Stomach (tissue), 9 donors: ENCODE results near the gene CCDC18. TPM values are rescaled to one million over a fixed set of nuclear protein-coding genes. Genes with fewer than 3 reads are reported as not detected.
"Not testable (repeated sequence)": the region's sequence is repeated elsewhere in the genome, so short reads cannot be mapped to it uniquely, and the experiment has no call there.

ENCODE experiments used
- DNase-seq, 2 donors: peaks; one replicate each; pipeline versions ENCODE4 v3.0.0 to v3.0.0-alpha.2; 2013 to 2019
- H3K27ac ChIP-seq, 5 donors: fragments of 200-600 bp in 4 of 5; sonication (generic) in 4 of 5; one replicate each; pipeline ENCODE4 v1.5.1; 2013 to 2019; ENCODE audit warnings: mild to moderate bottlenecking in 1 of 5, moderate library complexity in 1 of 5
- H3K27me3 ChIP-seq, 3 donors: fragments of 200-600 bp; sonication (generic); one replicate each; pipeline ENCODE4 v1.5.1; 2017 to 2019; ENCODE audit warnings: mixed run types in 1 of 3
- H3K36me3 ChIP-seq, 4 donors: fragments of 200-600 bp; sonication (generic); 1 replicate in 3 of 4; 2 replicates in 1 of 4; pipeline ENCODE4 v1.5.1; 2016 to 2019
- H3K4me1 ChIP-seq, 4 donors: fragments of 200-600 bp; sonication (generic); one replicate each; pipeline ENCODE4 v1.5.1; 2016 to 2019
- H3K4me3 ChIP-seq, 4 donors: fragments of 200-600 bp; sonication (generic) in 3 of 4; one replicate each; pipeline ENCODE4 v1.5.1; 2016 to 2019; ENCODE audit warnings: mild to moderate bottlenecking in 1 of 4
- H3K9me3 ChIP-seq, 4 donors: fragments of 200-600 bp; sonication (generic); one replicate each; pipeline ENCODE4 v1.5.1; 2016 to 2019
- CTCF ChIP-seq, 7 experiments: fragments of 450-650 bp in 4 of 7; fragments of 200-600 bp in 3 of 7; sonication (generic) in 3 of 7; IDR thresholded peaks; one replicate each; pipeline ENCODE4 v1.5.1; 2016 to 2019; ENCODE audit warnings: antibody characterized with exemption in 7 of 7, control low read depth in 2 of 7, mild to moderate bottlenecking in 1 of 7
- EP300 ChIP-seq: sonication (generic); formaldehyde crosslinking; IDR thresholded peaks from one replicate; pipeline ENCODE4 v1.6.1; 2017; ENCODE audit warnings: antibody characterized with exemption
- POLR2A ChIP-seq, 4 donors: fragments of 450-650 bp; IDR thresholded peaks; one replicate each; pipeline ENCODE4 v1.6.1; 2016; ENCODE audit warnings: antibody characterized with exemption in 4 of 4, control low read depth in 2 of 4, mild to moderate bottlenecking in 1 of 4, moderate library complexity in 1 of 4
- POLR2AphosphoS5 ChIP-seq, 3 donors: sonication (generic); formaldehyde crosslinking; IDR thresholded peaks; one replicate each; pipeline ENCODE4 v1.6.1; 2016; ENCODE audit warnings: antibody characterized with exemption in 3 of 3
- WGBS, 5 donors: extraction: QIAGEN DNeasy Blood & Tissue Kit in 3 of 5; methylation state at CpG; one replicate each; pipeline versions ENCODE4 v1.1.5 to v1.1.7; 2013 to 2018; 5-methylcytosine and 5-hydroxymethylcytosine counted together
- intact Hi-C: fragments of 100-400 bp; cut with DNase I; formaldehyde crosslinking; loops from one replicate; pipeline ENCODE4 v1.15.1; 2023; ENCODE audit warnings: low total_unique reads
- polyA plus RNA-seq, 3 donors: library from polyadenylated mRNA; stranded (reverse); fragments of 200-250 nt; gene quantifications; one replicate each; pipeline ENCODE4 v1.2.3, GENCODE V29; 2013
- total RNA-seq, 5 donors: library from RNA; depleted of rRNA; stranded (reverse); fragments of >200 nt; gene quantifications; one replicate each; pipeline versions ENCODE4 v1.1.0 to v1.2.3, GENCODE V29; 2014 to 2016
- donor health status: healthy with polysubstance abuse.
- donor health status: Bipolar disorder and iron deficiency.
- donor health status: healthy.

CCDC18 gene
- total and polyA plus RNA-seq, 8 donors: 0.31 to 50.4 (median 4.2) TPM

DNA sequence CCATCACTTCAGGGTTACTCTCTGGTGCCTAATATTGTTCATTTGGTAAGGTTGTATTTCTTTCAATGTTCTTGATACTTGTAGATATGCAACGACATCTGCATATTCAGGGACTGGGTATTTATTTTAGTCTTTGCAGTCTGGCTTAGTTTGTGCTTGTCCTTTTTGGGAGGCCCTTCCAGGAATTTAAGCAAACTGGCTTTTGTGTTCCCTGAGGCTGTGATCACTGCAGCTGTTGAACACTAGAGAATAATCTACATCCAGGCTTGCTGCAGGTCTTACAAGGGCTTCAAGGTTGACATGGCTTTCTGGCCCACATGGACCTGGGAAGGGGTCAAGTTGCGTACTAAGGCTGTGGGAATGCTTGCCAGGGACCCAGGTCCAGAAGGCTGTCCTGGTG lies 72.1 kb downstream of the CCDC18 start:
- 95 to 98% (median 97%) methylated on average over 2 of the region's 2 CpGs for WGBS, 5 donors
- TF ChIP-seq POLR2AphosphoS5 (IDR thresholded peaks at IDR 0.05): no peak
- TF ChIP-seq POLR2A (IDR thresholded peaks at IDR 0.05): no peak
- no peak for TF ChIP-seq CTCF (IDR thresholded peaks at IDR 0.05)
- no peak for TF ChIP-seq EP300
- no peaks in the 10 kb centered on the region for H3K4me1 ChIP-seq
- no peaks in the 10 kb centered on the region for H3K36me3 ChIP-seq
- H3K9me3 ChIP-seq: peaks cover 0 to 13% (median 2%) of the 10 kb centered on the region in 4 donors
- H3K27me3 ChIP-seq: no peaks in the 10 kb centered on the region
- no peak overlapping the region for H3K27ac ChIP-seq
- H3K4me3 ChIP-seq: no peak overlapping the region
- no peak for DNase-seq
- intact Hi-C loops: no loop called here

DNA sequence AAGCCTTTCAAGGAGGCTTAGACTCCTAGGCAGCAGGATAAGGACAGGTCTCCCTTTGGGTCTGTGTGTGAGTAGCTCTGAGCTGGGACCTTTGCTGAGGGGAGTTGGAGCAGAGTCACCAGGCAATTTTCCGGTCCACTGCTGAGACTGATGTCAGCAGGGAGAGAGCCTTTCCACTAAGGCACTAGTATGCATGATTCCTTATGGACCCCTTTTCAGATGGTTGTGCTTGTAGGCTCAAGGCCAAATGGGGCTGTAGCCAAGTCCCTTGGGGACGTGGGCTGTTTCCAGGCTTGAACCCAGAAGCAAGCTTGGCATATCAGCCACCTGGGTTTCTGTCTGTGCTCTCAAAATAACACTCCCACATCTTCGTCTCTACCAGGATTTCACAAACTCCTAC lies 73.0 kb downstream of the CCDC18 start:
- H3K27ac ChIP-seq: no peak overlapping the region
- no peaks in the 10 kb centered on the region for H3K27me3 ChIP-seq
- WGBS, 5 donors: 45 to 79% (median 70%) methylated on average over 2 to 3 of the region's 3 CpGs
- TF ChIP-seq POLR2A (IDR thresholded peaks at IDR 0.05) (no peak), EP300 (no peak), POLR2AphosphoS5 (IDR thresholded peaks at IDR 0.05) (no peak), CTCF (IDR thresholded peaks at IDR 0.05) (no peak)
- peaks cover 0 to 13% (median 2%) of the 10 kb centered on the region in 4 donors for H3K9me3 ChIP-seq
- no peak overlapping the region for H3K4me3 ChIP-seq
- intact Hi-C loops: no loop called here
- no peaks in the 10 kb centered on the region for H3K36me3 ChIP-seq
- DNase-seq: no peak
- no peaks in the 10 kb centered on the region for H3K4me1 ChIP-seq

GRCh38 chr1:93255222-93256079 lies 74.9 kb downstream of the CCDC18 start:
- Histone ChIP-seq H3K4me1 (peaks cover 0 to 6% (median 0%) of the 10 kb centered on the region in 4 donors), H3K4me3 (no peak overlapping the region), H3K27ac (no peak overlapping the region), H3K36me3 (no peaks in the 10 kb centered on the region), H3K27me3 (no peaks in the 10 kb centered on the region), H3K9me3 (peaks cover 0 to 13% (median 2%) of the 10 kb centered on the region in 4 donors)
- WGBS, 5 donors: 78 to 93% (median 91%) methylated on average over 8 of the region's 8 CpGs
- intact Hi-C loops: no loop called here
- no peak for DNase-seq
- TF ChIP-seq EP300: no peak

GRCh38 chr1:93256433-93256832 lies 75.9 kb downstream of the CCDC18 start:
- intact Hi-C loops: no loop called here
- H3K4me3 ChIP-seq: no peak overlapping the region
- no peaks in the 10 kb centered on the region for H3K36me3 ChIP-seq
- no peak for DNase-seq
- no peaks in the 10 kb centered on the region for H3K27me3 ChIP-seq
- H3K9me3 ChIP-seq: peaks cover 0 to 13% (median 2%) of the 10 kb centered on the region in 4 donors
- WGBS, 5 donors: 96 to 99% (median 97%) methylated on average over 2 of the region's 2 CpGs
- no peak overlapping the region for H3K27ac ChIP-seq
- H3K4me1 ChIP-seq: peaks cover 0 to 6% (median 0%) of the 10 kb centered on the region in 4 donors
- TF ChIP-seq POLR2A (IDR thresholded peaks at IDR 0.05): no peak
- no peak for TF ChIP-seq POLR2AphosphoS5 (IDR thresholded peaks at IDR 0.05)
- no peak for TF ChIP-seq CTCF (IDR thresholded peaks at IDR 0.05)
- no peak for TF ChIP-seq EP300

DNA sequence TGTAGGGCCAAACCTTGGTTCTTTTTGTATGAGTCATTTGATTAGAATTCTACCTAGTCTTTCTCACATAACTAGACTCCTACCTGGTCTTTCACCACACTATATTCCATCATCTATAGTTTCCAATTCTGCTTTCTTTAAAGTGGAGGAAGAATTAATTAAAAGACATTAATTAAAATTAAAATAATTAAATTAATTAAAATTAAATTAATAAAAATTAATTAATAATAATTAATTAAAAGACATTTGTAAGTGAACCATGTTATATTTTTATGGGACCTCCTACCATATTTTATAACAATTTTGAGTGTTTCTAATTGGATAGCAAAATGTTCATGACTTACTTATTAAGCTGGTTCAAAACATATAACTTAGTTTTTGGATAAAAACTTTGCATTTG lies 77.4 kb downstream of the CCDC18 start:
- no peak overlapping the region for H3K4me3 ChIP-seq
- no peaks in the 10 kb centered on the region for H3K27me3 ChIP-seq
- H3K4me1 ChIP-seq: peaks cover 0 to 6% (median 0%) of the 10 kb centered on the region in 4 donors
- no peak for DNase-seq
- H3K9me3 ChIP-seq: peaks cover 6 to 14% (median 12%) of the 10 kb centered on the region in 4 donors
- TF ChIP-seq POLR2AphosphoS5 (IDR thresholded peaks at IDR 0.05) (no peak), CTCF (IDR thresholded peaks at IDR 0.05) (no peak), EP300 (no peak), POLR2A (IDR thresholded peaks at IDR 0.05) (no peak)
- H3K27ac ChIP-seq: no peak overlapping the region
- peaks cover 5 to 12% (median 9%) of the 10 kb centered on the region in 4 donors for H3K36me3 ChIP-seq
- intact Hi-C loops: no loop called here

GRCh38 chr1:93260726-93261125 lies 80.2 kb downstream of the CCDC18 start:
- H3K27me3 ChIP-seq, DNase-seq, H3K4me3 ChIP-seq, H3K27ac ChIP-seq, H3K4me1 ChIP-seq, intact Hi-C loops: not testable (repeated sequence)
- H3K9me3 ChIP-seq: peaks cover 9 to 24% (median 16%) of the 10 kb centered on the region in 4 donors
- WGBS, 5 donors: 94 to 100% (median 96%) methylated on average over 3 of the region's 3 CpGs
- peaks cover 5 to 26% (median 15%) of the 10 kb centered on the region in 4 donors for H3K36me3 ChIP-seq
